T-helper 22 cell (primary cell): Measurements from ENCODE around the gene CLIC6.

Experiments used
- DNase-seq: peaks from one replicate; pipeline ENCODE4 v3.0.0-alpha.2; 2020; ENCODE audit warnings: low read depth

Gene CLIC6

DNA sequence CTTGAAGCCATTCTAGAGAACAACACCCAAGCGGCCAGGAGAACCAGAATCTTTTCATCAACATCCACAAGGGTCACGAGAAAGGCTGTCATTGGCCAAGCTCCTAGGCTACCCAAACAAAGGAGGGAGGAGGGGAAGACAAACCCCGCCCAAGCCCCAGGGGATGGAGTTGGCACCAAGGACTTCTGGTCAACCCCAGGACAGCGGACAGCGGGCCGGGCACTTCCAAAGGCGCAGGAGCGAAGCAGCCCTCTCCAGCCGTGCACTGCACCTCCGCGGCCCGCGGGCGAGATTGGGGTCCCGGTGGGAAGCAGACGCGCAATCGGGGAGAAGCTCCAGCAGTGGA is at the start of gene CLIC6:
Gene CLIC6, plus strand, starts transcription at position 192 of the 346 bp plus-strand sequence. CDS start 395 bp downstream, outside the sequence.
- no peak for DNase-seq

DNA sequence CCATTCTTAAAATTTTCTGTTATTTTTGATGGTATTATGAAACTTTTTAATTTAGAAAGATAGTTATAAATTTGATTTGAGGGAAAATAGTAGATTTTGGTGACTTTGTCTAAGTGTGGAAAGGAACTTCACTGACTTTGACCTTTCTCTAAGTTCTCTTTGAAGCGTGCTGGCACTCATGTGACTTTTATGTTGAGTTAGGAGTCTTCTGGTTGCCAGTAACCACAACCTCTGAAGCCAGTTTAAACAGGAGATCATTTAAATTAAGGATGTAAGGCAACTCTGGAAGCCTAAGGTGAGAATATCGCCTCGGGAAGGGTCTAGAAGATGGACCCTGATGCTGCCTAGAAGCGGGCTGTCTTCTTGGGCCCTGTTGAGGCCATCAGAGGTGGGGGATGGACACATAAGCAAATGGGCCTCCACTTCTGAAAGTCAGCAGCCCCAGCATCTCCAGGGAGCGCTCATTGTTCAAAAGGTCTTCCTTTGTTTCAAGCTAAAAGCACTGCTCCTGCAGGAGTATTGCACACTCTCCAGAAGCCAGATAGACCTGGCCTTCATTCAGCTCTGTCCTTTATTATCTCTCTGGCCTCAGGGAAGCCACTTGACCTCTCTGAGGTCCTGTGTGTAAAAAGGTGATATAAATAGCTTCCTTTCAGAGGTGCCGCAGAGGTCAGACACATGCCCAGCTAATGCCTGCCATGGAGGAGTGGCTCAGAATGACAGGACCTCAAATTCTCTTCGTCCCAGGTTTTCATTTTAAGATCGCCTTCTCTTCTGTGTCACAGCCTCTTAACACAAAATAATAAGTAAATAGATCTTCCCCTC is 48.7 kb upstream of the CLIC6 start:
- no peak for DNase-seq

DNA sequence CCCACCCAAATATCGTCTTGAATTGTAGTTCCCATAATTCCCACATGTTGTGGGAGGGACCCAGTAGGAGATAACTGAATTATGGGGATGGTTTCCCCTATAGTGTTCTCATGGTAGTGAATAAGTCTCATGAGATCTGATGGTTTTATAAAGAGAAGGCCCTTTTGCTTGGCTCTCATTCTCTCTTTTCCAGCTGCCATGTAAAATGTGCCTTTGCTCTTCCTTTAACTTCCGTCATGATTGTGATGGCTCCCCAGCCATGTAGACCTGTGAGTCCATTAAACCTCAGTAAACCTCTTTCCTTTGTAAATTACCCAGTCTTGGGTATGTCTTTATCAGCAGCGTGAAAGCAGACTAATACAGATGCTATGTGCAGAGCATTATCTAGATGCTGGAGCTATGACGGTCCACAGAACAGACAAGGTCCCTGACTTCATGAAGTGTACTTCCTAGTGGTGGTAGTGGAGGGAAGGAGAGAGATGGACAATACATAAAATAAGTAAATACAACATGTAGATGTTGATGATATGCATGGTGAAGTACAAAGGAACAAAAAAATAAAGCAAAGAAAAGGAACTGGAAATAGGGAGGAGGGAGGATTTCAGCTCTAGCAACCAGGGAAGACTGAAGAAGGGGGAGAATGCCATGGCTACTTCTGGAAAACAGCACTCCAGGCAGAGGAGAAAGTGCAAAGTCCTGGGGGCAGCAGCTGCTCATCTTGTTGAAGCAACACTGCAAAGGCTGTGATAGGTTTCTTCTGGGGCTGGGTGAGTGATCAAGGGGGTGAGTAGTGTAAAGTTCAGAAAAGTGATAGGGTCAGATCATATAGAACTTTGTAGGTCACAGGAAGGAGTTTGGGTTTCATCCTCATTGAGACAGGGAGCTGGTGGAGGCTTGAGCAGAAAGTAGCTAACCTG is 47.1 kb upstream of the CLIC6 start:
- DNase-seq: no peak

DNA sequence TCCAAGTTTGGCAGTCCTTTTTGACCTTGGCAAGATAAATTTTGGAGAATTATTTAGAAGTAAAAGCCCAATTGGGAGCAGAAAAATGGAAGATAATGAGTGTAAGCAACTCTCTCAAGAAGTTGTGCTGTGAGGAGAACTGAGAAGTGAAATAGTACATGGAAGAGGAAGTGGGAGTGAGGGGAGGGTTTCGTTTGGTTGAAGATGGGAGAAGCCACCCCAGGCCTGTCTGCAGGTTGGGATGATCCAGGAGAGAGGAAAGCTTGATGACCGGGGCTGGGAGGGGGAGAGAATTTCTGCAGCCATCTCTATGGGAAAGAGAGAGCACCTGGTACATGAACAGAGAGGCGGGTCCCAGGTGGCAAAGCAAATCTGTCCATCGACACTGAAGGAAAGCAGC is 45.3 kb upstream of the CLIC6 start:
- DNase-seq: no peak

DNA sequence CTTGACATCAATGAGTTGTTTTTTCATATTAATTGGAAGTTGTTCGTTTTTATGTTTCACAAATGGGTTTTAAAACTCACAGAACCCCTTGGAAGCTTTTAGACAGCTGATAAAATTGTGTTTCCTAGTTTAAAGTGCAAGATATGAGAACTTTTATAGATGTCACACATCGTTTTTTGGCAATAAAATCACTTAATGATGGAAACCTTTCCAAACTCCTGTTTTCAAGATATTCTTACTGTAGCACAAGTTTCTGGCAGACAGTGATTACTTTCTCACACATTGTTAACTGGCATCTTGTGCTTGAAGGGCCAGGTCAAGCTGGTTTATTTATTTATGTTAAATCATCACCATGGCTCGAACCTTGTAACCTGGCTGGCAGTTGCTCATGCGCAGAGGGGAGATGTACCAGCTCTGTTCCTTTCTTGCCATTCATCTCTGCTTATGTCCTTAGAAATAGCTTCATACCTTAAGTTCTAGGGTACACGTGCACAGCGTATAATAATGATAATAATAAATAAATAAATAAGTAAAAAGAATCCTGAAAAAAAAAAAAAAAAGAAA is 43.7 kb upstream of the CLIC6 start:
- DNase-seq: no peak

DNA sequence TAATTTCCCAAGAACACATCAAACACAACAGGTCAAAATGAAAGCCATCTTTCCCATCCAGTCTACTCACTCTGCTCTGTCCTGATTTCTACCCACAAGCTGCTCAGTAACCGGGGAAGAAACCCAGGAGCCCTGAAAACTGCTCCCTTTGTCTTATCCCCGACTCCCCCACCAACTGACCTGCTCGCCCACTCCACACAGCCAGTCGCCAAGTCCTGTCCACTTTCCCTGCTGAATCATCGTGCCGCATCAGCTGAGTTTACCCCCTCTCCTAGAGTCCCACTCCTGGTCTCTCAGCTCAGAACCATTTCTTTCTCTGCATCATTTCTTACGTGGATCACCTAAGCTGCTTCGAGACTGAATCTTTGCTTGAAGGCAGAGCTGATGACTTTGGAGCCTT is 42.7 kb upstream of the CLIC6 start:
- no peak for DNase-seq

DNA sequence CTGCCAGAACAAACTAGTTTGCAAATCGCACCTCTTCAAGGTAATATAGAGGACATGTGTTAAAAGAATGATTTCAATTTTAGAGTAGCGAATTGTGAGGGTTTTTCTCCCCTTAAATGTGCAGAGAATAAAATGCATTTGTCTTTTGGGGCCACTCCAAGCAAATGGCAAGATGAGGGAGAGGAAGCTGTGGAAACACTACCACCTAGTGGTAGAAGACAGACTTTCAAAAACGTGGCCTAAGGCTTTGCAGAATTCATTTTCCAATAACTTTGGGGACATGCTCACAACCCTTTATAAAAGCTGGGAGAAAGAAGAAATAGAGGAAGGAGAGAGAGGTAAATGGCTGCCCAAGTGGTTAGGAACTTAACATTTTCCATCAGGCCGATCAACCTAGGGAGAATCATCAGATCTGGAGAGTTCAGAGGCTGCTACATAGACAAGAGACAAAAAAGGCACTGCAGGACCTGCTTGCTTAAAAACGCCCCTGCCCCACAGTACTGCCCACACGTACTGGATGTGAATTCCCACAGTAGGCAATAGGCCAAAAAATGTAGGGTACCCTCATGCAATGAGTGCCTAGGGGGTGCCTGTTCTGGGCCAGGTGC is 38.2 kb upstream of the CLIC6 start:
- no peak for DNase-seq

DNA sequence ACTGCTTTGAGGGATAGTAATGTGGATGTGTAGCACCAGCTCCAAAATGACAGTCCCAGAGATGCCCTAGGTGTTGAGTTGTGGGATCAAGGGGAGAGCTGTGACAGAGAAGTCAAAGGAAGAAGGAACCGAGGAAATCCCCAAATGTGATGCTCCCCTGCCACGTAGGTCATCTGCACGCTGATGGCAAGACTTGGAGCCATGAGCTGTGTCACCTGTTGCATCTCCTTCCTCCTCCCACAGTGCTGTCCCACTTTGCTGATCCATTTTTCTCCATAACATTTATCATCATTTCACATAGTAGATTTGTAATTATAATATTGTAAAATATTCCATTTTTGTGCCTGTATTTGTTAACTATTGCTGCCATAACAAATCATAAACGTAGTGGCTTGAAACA is 36.3 kb upstream of the CLIC6 start:
- DNase-seq: no peak

DNA sequence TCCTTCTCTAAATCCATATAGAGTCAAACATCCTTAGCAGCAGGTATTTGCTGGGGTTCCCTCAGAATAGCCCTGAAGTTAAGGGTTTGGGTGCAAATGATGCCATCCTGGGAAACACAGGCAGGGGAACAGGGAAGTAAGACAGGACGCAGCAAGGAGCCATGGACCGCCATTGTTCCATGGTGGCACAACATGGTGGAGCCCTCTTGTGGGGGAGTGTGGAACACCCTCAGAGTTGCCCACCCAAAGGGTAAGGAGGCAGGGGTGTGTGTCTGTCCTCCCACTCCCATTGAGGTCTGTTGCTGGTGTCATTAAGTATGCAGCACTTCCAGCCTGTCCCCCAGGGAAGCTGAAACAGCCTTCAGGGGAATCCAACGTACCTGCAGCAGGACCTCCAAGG is 33.5 kb upstream of the CLIC6 start:
- no peak for DNase-seq

DNA sequence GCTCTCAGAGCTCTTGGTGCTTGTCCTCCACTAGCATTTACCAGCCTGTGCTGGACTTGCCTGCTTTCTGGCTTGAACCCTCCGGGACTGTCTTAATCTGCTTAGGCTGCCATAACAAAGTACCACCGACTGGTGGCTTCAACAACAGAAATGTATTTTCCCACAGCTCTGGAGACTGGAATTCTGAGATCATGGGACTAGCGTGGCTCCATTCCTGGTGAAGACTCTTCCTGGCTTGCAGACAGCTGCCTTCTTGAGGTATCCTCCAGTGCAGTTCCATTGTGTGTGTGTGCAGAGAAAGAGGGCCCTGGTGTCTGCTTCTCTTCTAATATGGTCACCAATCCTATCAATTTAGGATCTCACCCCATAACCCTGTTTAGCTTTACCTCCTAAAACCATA is 31.8 kb upstream of the CLIC6 start:
- DNase-seq: no peak

DNA sequence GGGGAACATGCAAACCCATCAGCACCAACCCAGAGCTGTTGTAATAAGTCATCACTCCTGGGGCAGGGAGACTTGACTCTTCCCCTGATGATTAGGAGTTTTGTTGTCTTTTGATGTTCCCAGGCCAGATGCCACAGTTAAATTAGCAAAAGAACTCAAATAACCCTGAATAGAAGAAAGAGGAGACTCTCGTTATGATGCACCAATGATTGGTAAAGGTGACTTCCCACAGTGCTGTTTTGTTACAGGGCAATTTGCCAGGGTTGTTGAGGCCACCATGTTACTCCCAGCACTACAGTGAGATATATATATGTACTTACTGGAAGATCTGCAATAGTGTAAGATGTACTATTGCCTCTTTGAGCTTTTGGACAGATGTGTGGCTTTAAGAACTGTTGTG is 29.5 kb upstream of the CLIC6 start:
- DNase-seq: no peak

DNA sequence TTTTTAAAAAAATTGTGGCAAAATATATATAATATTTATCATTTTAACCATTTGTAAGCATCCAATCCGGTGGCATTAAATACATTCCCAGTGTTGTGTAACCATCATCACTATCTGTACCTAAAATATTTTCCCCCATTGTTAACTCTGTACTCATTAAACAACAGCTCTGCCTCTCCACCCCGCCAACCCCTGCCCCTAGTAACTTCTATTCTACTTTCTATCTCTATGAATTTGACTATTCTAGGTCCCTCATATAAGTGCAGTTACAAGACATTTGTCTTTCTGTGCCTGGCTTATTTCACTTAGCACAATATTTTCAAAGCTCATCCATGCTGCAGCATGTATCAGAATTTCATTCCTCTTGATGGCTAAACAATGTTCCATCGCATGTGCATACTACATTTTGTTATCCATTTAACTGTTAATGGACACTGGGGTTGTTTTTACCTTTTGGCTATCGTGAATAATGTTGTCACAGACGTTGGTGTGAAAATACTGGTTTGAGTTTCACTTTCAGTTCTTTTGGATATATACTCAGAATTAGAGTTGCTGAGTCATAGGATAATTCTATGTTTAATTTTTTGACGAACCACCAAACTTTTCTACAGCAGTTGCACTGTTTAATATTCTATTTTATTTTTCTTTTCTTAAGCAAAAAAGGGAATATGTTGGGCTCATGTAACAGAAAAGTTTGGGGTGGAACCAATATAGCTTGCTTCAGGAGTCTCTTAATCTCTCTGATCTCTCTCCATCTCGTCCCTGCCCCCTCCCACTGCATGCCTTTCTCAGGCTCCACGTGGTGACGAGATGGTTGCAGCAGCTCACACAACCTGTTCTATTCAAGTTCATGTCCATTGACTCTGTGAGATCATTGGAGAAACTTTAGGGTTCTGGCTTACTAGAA is 28.7 kb upstream of the CLIC6 start:
- no peak for DNase-seq

DNA sequence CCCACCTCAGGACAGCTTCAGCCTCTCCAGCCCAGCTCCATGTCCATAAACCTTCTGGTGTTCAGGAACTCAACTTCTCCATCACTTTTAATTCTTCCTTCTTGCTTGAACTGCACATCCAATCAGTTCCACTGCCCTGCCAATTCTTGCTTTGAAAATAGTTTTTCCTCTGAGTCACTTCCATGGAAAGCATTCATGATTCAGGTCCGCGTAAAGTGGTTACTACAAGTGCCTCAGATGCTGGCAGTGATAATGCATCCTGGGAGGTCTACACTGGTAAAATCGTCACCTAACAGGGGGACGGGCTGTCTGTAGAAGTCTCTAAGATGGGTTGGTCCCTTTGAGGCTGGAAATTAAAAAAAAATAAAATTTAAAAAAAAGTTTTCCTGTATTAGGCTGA is 27.9 kb upstream of the CLIC6 start:
- DNase-seq: no peak

DNA sequence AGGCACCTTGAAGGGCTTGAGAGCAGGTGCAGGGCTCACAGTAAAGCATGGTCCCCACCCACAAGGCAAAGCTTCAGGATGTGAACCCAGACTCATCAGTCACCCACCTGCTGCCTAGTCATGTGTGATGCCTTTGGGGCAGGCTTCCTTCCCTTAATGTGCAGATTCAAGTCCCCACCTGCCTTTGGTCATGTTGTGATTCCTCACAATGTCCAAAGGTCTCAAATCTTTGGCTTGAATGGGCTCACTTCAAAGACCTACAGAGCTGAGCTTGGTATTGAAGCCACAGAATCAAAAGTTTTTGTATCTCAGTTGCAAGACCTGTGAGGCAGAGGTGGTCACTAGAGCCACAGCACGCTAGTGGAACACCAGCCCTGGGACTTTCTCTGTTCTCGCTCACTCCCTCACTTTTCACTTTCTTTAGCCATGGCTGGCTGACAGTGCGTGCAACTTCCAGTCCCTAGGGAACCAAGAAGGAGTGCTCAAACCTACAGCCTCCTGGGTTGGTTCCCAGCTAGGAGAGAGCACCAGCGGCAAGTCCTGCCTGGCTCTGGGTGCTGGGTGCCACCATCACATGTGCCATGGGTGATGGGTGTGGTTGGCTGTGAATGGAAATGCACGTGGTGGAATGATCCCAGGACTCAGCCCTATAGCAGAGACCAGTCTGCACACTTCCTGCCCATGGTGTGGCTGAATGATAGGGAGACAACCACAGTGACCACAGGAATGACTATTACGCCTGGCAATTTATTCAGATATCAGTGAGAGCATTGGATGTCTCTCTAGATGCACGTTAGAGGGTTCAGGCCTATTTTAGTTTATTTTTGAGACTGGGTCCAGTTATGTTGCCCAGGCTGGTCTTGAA is 26.4 kb upstream of the CLIC6 start:
- no peak for DNase-seq

DNA sequence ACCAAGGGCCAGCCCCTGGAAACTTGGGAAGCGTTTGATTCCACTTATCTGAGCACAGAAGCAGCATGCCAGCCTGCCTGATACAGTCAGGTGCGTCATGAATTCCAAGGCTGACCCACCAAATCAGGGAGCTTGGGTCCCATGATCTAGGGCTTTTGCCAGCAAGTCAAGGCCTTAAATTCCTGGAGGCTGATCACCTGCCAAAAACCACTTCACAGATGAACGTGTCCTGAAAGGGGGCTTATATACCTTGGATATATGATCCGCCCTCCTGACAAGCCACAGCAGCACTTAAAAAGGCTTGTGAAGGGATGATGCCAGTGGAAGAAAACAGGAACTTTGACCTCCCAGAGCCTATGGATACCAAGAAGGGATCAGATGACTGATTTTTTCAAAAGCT is 24.0 kb upstream of the CLIC6 start:
- no peak for DNase-seq

DNA sequence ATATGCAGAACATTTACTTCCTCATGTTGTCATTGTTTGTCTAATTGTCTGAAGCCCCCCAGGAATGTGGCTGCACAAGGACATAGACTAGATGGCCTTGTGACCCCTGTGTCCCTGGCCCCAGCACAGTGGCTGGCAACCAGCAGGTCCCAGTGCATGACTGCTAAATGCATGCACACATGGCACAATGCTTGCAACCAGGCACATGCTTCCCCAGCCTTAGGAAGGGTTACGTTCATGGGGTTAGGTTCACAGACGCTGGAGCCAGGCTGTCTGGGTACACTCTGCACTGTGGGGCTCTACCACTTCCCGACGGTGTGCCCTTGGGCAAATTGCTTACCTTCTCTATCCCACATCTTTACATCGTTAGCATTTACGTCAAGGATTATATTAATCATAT is 21.2 kb upstream of the CLIC6 start:
- no peak for DNase-seq

DNA sequence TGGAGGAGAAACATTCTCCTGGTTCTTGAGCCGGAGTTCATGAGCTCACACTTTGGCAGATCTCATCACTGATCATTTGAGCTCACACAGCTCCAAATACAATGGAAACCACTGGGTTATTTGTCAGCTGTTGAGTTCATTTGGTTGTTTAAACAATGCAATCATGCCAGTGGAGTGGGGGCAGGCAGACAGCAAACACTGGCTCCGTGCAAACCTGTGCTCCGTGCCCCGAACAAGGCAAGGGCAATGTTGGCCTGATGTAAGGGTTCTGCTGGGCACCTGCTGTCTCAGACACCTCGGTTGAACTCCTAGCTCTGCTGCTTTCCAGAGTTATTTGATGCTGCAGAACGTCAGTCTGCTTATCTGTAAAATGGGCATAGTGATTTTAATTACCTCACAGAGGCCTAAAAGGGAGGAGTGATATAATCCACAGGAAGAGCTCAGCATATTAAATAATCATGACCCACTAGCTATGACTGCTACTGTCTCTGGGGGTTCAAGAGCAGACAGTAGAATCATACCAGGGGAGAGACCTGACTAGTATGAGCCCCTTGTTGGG is 20.0 kb upstream of the CLIC6 start:
- DNase-seq: no peak

DNA sequence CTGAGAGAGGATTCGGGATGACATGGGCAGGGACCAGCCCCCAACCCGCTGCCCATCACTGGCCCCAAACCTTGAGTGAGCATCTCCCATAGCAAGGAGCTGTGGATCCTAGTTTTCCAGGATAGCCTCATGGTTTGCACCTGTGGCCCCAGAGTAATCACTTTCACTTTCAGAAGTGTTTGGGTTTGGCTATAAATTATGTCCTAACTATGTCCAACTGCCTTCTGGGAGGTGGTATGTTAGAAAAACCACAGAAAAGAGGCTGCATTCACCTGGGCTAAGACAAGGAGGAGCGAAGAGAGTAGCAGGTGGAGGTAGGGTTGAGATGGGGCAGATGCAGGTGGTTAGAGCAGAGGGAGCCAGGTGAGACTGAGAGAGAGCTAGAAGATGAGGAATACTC is 19.4 kb upstream of the CLIC6 start:
- DNase-seq: no peak

DNA sequence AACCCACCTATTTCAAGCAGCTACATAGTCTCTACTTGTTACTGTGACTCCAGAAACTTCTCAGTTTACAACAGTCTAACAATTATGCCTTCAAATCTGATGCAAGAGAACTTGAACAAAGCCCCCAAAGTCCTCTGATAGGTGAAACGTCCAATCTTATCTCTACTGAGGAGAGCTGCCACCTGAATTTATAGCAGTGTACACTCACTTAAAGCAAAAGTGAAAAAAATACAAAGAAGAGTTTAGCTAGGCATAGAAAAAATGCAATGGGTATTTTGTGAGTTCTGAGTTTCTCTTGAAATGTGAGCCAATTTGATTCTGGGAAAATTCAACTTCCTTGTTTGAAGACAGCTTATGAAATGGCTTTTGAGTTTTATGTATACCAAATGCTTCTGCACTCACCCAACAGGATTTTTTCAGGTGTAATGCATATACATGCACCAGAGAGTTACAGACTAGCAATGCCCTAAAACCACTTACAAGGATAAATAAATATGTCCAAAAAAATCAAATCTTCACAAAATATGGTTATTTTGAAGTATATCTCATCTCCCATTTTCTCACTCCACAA is 17.8 kb upstream of the CLIC6 start:
- no peak for DNase-seq

DNA sequence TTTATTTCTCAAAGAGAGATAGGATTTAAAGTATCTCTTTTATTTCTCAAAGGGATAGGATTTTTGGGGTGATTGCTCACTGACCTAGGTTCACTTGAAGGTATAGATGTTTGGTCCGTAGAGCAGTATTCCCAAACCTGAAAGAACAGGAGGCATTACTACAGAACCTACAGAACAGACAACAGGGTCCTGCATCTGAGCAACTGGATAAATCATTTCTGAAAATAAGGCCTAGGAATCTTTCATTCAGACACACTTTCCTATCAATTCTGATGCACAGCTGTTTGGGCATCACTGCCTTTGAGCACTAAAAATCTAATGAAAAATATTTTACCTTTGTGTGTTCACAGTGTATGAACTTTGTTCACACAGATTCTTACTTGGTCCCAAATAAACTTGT is 17.2 kb upstream of the CLIC6 start:
- DNase-seq: no peak
